Endometrial microvascular endothelial cells (primary cell): ENCODE measurements around the gene UBA3. TPM values are rescaled to one million over a fixed set of nuclear protein-coding genes. Genes with fewer than 3 reads are reported as not detected.

ENCODE experiments used
- in situ Hi-C: cut with HindIII; loops from 2 replicates; pipeline ENCODE4 v1.10.0; 2017; ENCODE audit warnings: low sequenced_read_pairs, low pct_unique_long_range_greater_than_20kb; ENCODE audit errors: inconsistent ontology term
- total RNA-seq: library from RNA; depleted of rRNA; stranded (reverse); fragments of >200 nt; gene quantifications from one replicate; pipeline ENCODE4 v1.2.3, GENCODE V29; 2015; ENCODE audit errors: inconsistent ontology term

The UBA3 gene
- total RNA-seq = 73.8 TPM

DNA sequence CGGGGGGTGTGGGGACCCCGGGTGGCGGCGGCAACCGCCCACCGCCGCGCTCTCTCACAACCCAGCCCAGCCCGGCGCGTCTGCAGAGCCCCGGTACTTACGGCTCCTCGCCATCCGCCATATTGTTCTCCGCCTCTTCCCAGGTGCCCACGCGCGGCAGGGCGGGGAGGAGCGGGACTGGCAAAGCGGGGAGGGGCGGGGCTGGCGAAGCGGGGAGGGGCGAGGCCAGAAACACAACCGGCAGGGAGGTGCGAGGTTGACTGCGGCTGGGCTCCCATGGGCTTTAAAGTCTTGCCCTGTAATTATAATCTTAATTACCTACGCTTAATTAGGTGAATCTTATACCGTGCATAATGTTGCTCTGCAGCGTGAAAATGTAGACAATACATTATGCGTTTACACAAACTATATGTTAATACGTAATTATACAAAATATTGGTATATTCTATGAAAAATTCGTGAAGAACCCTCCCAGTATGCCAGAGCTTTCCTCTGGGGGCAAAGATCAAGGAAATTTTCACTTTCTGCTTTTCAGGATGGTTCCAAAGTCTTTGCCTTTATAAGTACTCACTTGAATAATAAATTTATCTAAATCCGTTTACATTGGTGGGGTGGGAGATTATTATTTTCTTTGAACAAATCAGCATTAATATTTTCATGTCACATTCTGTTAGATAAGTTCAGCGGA lies at the start of gene UBA3:
Gene UBA3 (minus strand): TSS at position 133 of the 688 bp plus-strand sequence. CDS start 12 bp downstream, at position 121.
- in situ Hi-C loops = loop anchor here (10.0 kb wide), 1 partner anchor 84 kb away; no protein-coding TSS in a partner anchor

GRCh38 chr3:69129531-69129930 lies 49.4 kb upstream of the UBA3 start:
- in situ Hi-C loops = no loop called here

- in situ Hi-C loops = no loop called here
Observed at GRCh38 chr3:69128509-69128908, 48.3 kb upstream of the UBA3 start.

DNA sequence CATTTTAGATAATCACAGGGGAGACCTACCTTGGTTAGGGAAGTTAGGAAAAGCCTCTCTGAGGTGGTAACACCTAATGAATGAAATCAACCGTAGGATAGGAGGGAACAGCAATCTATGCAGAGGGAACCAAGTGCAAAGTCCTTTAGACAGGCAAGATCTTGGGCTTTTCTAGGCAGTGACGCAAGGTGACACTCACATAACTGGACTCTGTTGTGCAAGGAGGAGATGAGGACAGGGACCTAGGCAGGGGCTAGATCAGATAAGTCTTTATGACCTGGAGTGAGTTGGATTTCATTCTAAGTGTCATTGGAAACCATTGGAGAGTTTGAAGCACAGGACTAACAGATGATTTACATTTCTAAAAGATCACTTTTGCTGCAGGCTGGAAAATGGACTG lies 46.8 kb upstream of the UBA3 start:
- in situ Hi-C loops = no loop called here

DNA sequence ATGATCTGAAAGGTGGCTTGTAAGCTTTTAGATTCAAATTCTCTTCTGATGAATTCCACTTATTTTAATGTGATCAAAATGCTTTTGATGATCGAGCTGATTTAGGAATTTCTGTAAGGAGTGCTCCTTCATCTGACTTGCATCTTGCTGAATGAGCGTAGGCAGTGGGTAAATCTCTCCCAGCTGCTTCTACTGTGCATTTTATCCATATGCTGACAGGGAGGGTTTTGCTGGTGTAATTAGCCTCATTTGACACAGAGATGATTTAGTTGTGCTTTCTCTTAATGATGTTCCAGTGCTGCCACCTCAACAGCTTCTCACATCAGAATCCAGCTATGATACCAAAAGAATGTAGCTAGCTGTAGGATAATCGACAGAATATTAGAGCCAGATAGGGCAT lies 46.1 kb upstream of the UBA3 start:
- in situ Hi-C loops = no loop called here

DNA sequence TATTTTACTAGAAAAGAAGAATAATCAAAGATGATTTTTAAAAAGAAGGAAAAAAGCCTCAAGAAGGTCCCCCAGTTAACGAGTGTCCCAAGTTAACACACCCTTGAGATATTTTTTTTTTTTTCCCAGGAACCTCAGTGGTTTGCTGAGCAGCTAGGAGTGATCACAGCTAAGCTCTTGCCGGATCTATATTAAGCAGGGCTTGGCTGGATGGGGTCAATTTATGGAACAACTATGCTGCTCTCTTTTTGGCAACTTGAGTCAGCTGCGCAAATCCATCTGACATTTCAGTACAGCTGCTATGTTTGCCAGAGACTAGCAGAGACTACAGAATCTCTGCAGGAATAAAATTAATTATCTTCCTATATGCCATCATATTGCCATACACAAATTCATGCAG lies 42.2 kb upstream of the UBA3 start, which contains the start of gene LMOD3:
Gene LMOD3 (minus strand): TSS at position 193 of the 400 bp plus-strand sequence. CDS start 209 bp downstream, outside the sequence.
- in situ Hi-C loops = no loop called here

DNA sequence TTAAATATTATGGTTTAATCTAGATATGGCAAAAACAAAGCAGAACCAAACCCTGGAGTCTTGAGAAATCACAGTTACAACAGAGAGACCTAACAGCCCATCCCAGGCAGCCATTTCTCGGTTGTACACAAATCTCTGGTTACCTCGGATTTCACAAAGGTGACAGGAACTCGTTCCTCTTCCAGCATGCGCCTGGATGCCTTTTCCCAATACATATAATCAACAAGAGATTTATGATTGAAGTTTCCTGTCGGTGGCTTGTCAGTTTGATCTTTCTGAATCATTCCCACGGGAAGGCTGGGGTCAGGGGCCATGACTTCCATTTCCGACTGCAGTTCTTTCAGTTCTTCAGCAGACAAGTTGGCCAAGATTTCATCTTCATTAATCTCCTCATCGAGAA lies 41.8 kb upstream of the UBA3 start:
- in situ Hi-C loops = no loop called here

- in situ Hi-C loops = no loop called here
Observed at GRCh38 chr3:69121513-69121912, 41.3 kb upstream of the UBA3 start.

GRCh38 chr3:69120879-69121464 lies 40.8 kb upstream of the UBA3 start:
- in situ Hi-C loops = no loop called here

DNA sequence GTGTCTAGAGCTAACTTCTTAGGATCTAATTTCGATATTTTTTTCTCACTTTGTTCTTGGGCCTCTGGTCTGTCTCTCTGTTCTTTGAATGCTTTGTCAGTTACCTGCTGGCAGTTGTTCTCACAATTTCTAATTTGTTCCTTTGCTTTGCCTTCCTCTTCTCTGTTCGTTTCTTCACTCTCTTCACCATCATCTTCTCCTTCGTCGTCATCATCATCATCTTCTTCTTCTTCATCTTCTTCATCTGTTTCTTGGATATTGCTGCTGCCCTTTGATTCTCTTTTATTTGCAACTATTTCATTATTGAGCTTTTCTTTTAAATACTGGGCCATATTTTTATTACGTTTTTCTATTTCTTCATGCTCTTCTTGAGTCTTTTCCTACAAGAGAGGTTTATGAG lies 39.5 kb upstream of the UBA3 start:
- in situ Hi-C loops = no loop called here

DNA sequence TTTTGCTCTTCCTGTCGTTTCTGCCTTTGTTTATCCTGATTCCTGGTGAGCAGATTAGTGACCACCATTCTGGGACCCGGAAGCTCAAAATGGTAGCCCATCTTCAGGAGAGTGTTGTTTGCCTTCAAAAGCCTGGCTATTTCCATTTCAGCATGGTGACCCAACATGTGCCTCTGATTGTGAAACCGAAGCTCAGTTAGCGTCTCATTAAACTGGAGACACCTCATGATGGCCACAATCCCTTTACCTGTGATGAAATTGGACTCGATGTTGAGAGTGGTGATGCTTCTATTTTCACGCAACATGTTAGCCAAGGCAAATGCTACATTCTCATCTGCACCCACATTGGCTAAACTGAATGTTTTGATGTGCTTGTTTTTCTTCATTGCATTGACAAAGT lies 39.0 kb upstream of the UBA3 start:
- in situ Hi-C loops = no loop called here

GRCh38 chr3:69118555-69118954 lies 38.4 kb upstream of the UBA3 start:
- in situ Hi-C loops = no loop called here

DNA sequence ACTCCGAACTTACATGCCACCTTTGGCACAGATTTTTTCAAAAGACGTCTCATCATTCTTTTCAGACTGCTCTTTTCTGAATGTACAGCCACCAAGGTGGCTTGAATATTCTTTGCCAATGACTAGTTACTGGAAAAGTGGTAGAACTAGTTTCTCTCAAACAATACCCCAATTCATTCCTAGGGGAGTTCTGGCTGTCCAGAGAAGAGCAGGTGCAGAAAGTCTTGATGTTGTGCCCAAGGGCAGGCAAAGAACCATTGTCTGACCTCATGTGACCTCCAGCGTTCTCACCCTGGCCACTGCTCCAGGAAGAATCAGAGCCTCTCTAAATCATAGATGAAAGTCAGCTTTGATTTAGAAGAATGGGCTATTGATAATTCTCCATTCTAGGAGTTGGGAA lies 36.7 kb upstream of the UBA3 start:
- in situ Hi-C loops = no loop called here

- in situ Hi-C loops = no loop called here
Observed at GRCh38 chr3:69116162-69116561, 36.0 kb upstream of the UBA3 start.

DNA sequence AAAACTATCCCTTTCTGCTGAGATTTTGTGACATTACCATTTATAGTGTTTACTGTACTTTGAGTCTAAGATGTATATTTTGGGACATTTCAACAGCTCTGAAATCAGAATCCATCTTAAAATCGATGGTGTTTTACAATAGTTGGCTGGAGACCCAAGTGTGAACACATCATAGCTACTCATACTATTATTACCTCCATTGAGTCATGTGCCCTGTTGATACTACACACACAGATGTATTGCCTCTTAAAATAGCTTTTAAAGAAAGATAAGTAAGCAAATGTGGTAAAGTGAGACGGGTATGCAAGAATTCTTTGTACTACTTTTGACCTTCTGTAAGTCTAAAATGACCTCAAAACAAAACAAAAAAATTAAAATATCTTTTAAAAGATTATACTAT lies 35.6 kb upstream of the UBA3 start:
- in situ Hi-C loops = no loop called here

DNA sequence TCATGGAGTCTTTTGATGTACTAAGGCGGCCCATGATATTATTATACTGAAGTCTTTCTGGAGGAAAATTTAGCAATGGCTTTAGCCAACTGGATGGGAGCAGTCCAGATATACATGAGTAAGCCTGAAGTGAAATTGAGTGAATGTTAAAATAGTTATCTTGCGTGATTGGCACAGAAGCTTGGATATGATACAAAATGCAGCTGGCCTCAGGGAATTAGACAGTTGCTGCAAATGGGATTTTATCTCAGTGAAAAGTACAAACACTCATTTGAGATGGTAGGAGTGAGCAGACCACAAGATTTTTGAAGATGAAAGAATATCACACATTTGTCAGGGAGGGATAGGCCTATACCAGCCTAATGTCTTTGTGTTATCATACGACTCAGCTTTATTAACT lies 33.4 kb upstream of the UBA3 start:
- in situ Hi-C loops = no loop called here

DNA sequence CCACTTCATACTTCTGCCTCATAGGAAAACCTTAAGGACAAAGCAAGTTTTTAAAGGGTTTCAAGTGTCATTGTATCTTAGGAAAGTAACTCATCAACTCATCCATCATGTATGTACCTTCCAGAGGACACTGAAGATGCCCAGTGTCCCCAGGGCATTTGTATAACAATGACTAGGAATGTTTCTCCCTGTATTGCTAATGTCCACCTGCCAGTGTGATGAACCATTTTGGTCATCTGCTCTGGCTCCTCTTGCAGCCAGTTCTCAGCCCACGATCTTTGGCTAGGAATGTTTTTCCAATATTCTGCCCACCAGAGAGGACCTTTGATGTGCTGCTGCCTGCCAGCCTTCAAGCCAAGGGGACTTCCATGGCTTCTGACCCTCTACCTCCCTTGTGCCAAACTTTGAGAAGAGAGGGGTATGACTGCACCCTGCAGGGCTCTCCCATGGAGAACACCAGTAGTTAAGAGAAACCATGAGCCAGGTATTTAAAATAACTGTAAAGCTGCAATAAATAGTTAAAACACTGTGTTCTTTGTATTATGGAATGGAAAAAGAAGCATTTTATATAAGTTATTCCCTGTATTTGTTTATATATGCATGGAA lies 30.9 kb upstream of the UBA3 start:
- in situ Hi-C loops = no loop called here

DNA sequence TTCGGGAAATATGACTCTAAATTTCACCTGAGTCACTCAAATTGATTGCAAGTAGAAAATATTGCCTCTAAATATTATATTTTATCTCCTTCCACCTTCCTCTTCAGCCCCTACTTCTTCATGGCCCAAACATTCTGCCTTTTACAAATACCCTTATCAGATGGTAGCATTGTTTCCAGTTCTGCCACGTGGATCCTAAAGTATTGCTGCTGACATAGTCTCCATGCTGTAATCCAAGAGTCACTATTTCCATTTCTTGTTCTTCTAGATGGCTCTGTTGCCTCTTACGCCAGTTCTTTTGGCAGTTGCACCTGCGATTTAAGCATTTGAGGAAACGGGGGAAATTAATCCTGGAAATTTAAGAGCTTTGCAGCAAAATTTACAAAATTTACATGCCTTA lies 28.6 kb upstream of the UBA3 start:
- in situ Hi-C loops = no loop called here

- in situ Hi-C loops = no loop called here
Observed at GRCh38 chr3:69107841-69108240, 27.7 kb upstream of the UBA3 start.

- in situ Hi-C loops = no loop called here
Observed at GRCh38 chr3:69105320-69105719, 25.2 kb upstream of the UBA3 start.
